Keratinocyte (primary cell): ENCODE measurements around the gene FXYD6. TPM values are rescaled to one million over a fixed set of nuclear protein-coding genes. Genes with fewer than 3 reads are reported as not detected.

Experiments used
- DNase-seq: peaks from one replicate; pipeline ENCODE4 v3.0.0-alpha.2; 2011; ENCODE audit warnings: low read depth, missing footprints, low spot score
- FAIRE-seq: peaks from 2 replicates; lab custom pipeline; 2011; peaks lifted over from hg19 to GRCh38; lab: Jason Lieb, UNC
- H2AFZ ChIP-seq: 2 replicates; pipeline ENCODE4 v1.6.0; 2012; ENCODE audit warnings: low read length, control low read depth, inconsistent platforms; ENCODE audit not compliant: control insufficient read depth
- H3K27ac ChIP-seq: 2 replicates; pipeline ENCODE4 v1.5.1; 2011; ENCODE audit warnings: low read length; ENCODE audit not compliant: control insufficient read depth, insufficient read depth
- H3K27me3 ChIP-seq: 3 replicates; pipeline ENCODE4 v1.6.0; 2011; ENCODE audit warnings: low read length; ENCODE audit not compliant: control insufficient read depth, insufficient read depth; ENCODE audit errors: extremely low read depth
- H3K36me3 ChIP-seq, 2 experiments: 2 replicates in 1 of 2; 3 replicates in 1 of 2; pipeline ENCODE4 v1.5.1; 2011; ENCODE audit warnings: low read length in 2 of 2, mild to moderate bottlenecking in 1 of 2; ENCODE audit not compliant: control insufficient read depth in 2 of 2, insufficient read depth in 2 of 2; ENCODE audit errors: extremely low read depth in 1 of 2
- H3K4me1 ChIP-seq: 3 replicates; pipeline ENCODE4 v1.5.1; 2011; ENCODE audit warnings: low read length; ENCODE audit not compliant: control insufficient read depth, insufficient read depth; ENCODE audit errors: extremely low read depth
- H3K4me2 ChIP-seq: 3 replicates; pipeline ENCODE4 v1.6.0; 2011; ENCODE audit warnings: low read depth, low read length; ENCODE audit not compliant: control insufficient read depth, insufficient read depth; ENCODE audit errors: extremely low read depth
- H3K4me3 ChIP-seq, 3 experiments: fragments of 200-600 bp in 1 of 3; sonication (generic) in 1 of 3; 2 replicates in 2 of 3; 3 replicates in 1 of 3; pipeline ENCODE4 v1.5.1; 2011 to 2016; ENCODE audit warnings: low read length in 3 of 3, mild to moderate bottlenecking in 3 of 3, control low read depth in 2 of 3, inconsistent platforms in 1 of 3, low read depth in 1 of 3, mixed read lengths in 1 of 3, mixed run types in 1 of 3, moderate library complexity in 1 of 3; ENCODE audit not compliant: control insufficient read depth in 2 of 3, insufficient read depth in 2 of 3; ENCODE audit errors: extremely low read depth in 1 of 3
- H3K79me2 ChIP-seq: 2 replicates; pipeline ENCODE4 v1.6.0; 2012; ENCODE audit warnings: low read length; ENCODE audit not compliant: control insufficient read depth, insufficient read depth
- H3K9ac ChIP-seq: 3 replicates; pipeline ENCODE4 v1.6.0; 2011; ENCODE audit warnings: low read length; ENCODE audit not compliant: control insufficient read depth, insufficient read depth; ENCODE audit errors: extremely low read depth
- H3K9me1 ChIP-seq: 3 replicates; pipeline ENCODE4 v1.6.0; 2011; ENCODE audit warnings: low read length; ENCODE audit not compliant: control insufficient read depth, insufficient read depth; ENCODE audit errors: extremely low read depth
- H3K9me3 ChIP-seq: 2 replicates; pipeline ENCODE4 v1.5.1; 2012; ENCODE audit warnings: low read depth, low read length; ENCODE audit not compliant: control insufficient read depth
- H4K20me1 ChIP-seq: 3 replicates; pipeline ENCODE4 v1.6.0; 2011; ENCODE audit warnings: low read length; ENCODE audit not compliant: control insufficient read depth, insufficient read depth; ENCODE audit errors: extremely low read depth
- EZH2 ChIP-seq: IDR thresholded peaks from one replicate; pipeline ENCODE4 v1.6.1; 2012; ENCODE audit warnings: inconsistent platforms, mild to moderate bottlenecking, low read length, moderate library complexity
- dilution Hi-C: fragments of 300-500 bp; cut with MboI; formaldehyde crosslinking; loops from one replicate; pipeline ENCODE4 v1.7.0; 2020; ENCODE audit warnings: low sequenced_read_pairs; ENCODE audit not compliant: extremely low pct_ligation_motif_present
- polyA plus RNA-seq, 5 experiments: library from polyadenylated mRNA; depleted of rRNA in 3 of 5; stranded (reverse) in 3 of 5; stranded (forward) in 1 of 5; unstranded in 1 of 5; fragments of >200 nt; gene quantifications; 1 replicate in 1 of 5; 2 replicates in 3 of 5; 3 replicates in 1 of 5; pipeline versions ENCODE4 v1.2.1 to v1.2.3, GENCODE V29; 2011 to 2012; ENCODE audit warnings: missing spikeins in 2 of 5, low read depth in 1 of 5, low replicate concordance in 1 of 5
- TF ChIP-seq, protein P1 (sequence below), 3 experiments: IDR thresholded peaks in 1 of 3; conservative IDR thresholded peaks in 1 of 3; optimal IDR thresholded peaks in 1 of 3; 2 replicates in 2 of 3; 3 replicates in 1 of 3; pipeline versions ENCODE3 to v1.5.1; 2011; ENCODE audit warnings: low read length in 3 of 3, mild to moderate bottlenecking in 3 of 3, moderate library complexity in 2 of 3, control low read depth in 1 of 3, inconsistent platforms in 1 of 3; ENCODE audit not compliant: insufficient read depth in 2 of 3; ENCODE audit errors: extremely low read depth in 1 of 3

FXYD6 gene
- polyA plus RNA-seq, 1 donor (not counting 4 experiments of a cell fraction or from before 2014, with no cell fraction given): not detected

GRCh38 chr11:117837791-117838190, 38.7 kb downstream of the FXYD6 start:
- H3K9ac ChIP-seq: no peak overlapping the region
- dilution Hi-C loops: no loop called here
- H4K20me1 ChIP-seq: no peaks in the 10 kb centered on the region
- DNase-seq: no peak
- H3K4me3 ChIP-seq: no peak overlapping the region
- H3K4me1 ChIP-seq: no peaks in the 10 kb centered on the region
- no peaks in the 10 kb centered on the region for H3K9me3 ChIP-seq
- no peak overlapping the region for H3K4me2 ChIP-seq
- no peak for FAIRE-seq
- TF ChIP-seq, protein P1, sequence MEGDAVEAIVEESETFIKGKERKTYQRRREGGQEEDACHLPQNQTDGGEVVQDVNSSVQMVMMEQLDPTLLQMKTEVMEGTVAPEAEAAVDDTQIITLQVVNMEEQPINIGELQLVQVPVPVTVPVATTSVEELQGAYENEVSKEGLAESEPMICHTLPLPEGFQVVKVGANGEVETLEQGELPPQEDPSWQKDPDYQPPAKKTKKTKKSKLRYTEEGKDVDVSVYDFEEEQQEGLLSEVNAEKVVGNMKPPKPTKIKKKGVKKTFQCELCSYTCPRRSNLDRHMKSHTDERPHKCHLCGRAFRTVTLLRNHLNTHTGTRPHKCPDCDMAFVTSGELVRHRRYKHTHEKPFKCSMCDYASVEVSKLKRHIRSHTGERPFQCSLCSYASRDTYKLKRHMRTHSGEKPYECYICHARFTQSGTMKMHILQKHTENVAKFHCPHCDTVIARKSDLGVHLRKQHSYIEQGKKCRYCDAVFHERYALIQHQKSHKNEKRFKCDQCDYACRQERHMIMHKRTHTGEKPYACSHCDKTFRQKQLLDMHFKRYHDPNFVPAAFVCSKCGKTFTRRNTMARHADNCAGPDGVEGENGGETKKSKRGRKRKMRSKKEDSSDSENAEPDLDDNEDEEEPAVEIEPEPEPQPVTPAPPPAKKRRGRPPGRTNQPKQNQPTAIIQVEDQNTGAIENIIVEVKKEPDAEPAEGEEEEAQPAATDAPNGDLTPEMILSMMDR (optimal IDR thresholded peaks at IDR 0.05 in 1 of 3, IDR thresholded peaks at IDR 0.05 in 1 of 3, conservative IDR thresholded peaks at IDR 0.05 in 1 of 3; ENCODE audit: extremely low read depth in 1 of 3, insufficient read depth in 2 of 3, low read length in 3 of 3): no peak
- no peak for TF ChIP-seq EZH2
- peaks cover 43% of the 10 kb centered on the region for H3K27me3 ChIP-seq
- no peaks in the 10 kb centered on the region for H3K36me3 ChIP-seq
- H2AFZ ChIP-seq: no peak overlapping the region
- H3K27ac ChIP-seq: no peak overlapping the region
- H3K9me1 ChIP-seq: no peaks in the 10 kb centered on the region
- no peaks in the 10 kb centered on the region for H3K79me2 ChIP-seq

- Histone ChIP-seq H3K27me3 (peaks cover 43% of the 10 kb centered on the region), H3K4me1 (no peaks in the 10 kb centered on the region), H3K9ac (no peak overlapping the region), H3K27ac (no peak overlapping the region), H3K4me3 (no peak overlapping the region), H3K79me2 (no peaks in the 10 kb centered on the region), H3K9me3 (no peaks in the 10 kb centered on the region), H3K9me1 (no peaks in the 10 kb centered on the region), H3K36me3 (no peaks in the 10 kb centered on the region), H3K4me2 (no peak overlapping the region), H4K20me1 (no peaks in the 10 kb centered on the region), H2AFZ (no peak overlapping the region)
- dilution Hi-C loops: no loop called here
- DNase-seq (no peak), FAIRE-seq (no peak)
- TF ChIP-seq, protein P1 (optimal IDR thresholded peaks at IDR 0.05 in 1 of 3, IDR thresholded peaks at IDR 0.05 in 1 of 3, conservative IDR thresholded peaks at IDR 0.05 in 1 of 3; ENCODE audit: extremely low read depth in 1 of 3, insufficient read depth in 2 of 3, low read length in 3 of 3): no peak
- no peak for TF ChIP-seq EZH2
Measured at GRCh38 chr11:117837070-117837776, 39.2 kb downstream of the FXYD6 start.
